H9 (cell line): ENCODE data around the gene DYNC1I2. TPM values are rescaled to one million over a fixed set of nuclear protein-coding genes. Genes with fewer than 3 reads are reported as not detected.
"Not testable (repeated sequence)": the region's sequence is repeated elsewhere in the genome, so short reads cannot be mapped to it uniquely, and the experiment has no call there.

Experiments used
- DNase-seq: peaks from one replicate; pipeline ENCODE4 v3.0.0-alpha.2; 2017
- H2AFZ ChIP-seq: one replicate; pipeline ENCODE4 v1.6.1; 2013; ENCODE audit warnings: mild to moderate bottlenecking, low read length, control low read depth, moderate library complexity
- H2AK5ac ChIP-seq: 2 replicates; pipeline ENCODE4 v1.6.1; 2013; ENCODE audit warnings: low read length, control low read depth, mixed read lengths; ENCODE audit not compliant: insufficient read length
- H2BK120ac ChIP-seq: one replicate; pipeline ENCODE4 v1.6.1; 2013; ENCODE audit warnings: low read depth, mild to moderate bottlenecking, low read length, control low read depth, inconsistent platforms; ENCODE audit not compliant: poor library complexity, severe bottlenecking
- H2BK12ac ChIP-seq: 2 replicates; pipeline ENCODE4 v1.6.1; 2013; ENCODE audit warnings: low read length, control low read depth, mixed read lengths, low read depth; ENCODE audit not compliant: insufficient read length
- H2BK15ac ChIP-seq: 2 replicates; pipeline ENCODE4 v1.6.1; 2013; ENCODE audit warnings: low read depth, low read length, control low read depth
- H2BK20ac ChIP-seq: one replicate; pipeline ENCODE4 v1.6.1; 2013; ENCODE audit warnings: low read depth, mild to moderate bottlenecking, low read length, control low read depth, inconsistent platforms; ENCODE audit not compliant: poor library complexity, severe bottlenecking
- H2BK5ac ChIP-seq: 2 replicates; pipeline ENCODE4 v1.6.1; 2013; ENCODE audit warnings: low read length, control low read depth, mixed read lengths; ENCODE audit not compliant: insufficient read length
- H3K14ac ChIP-seq: 2 replicates; pipeline ENCODE4 v1.6.1; 2013; ENCODE audit warnings: low read length, control low read depth; ENCODE audit not compliant: insufficient read depth
- H3K18ac ChIP-seq: 2 replicates; pipeline ENCODE4 v1.6.1; 2013; ENCODE audit warnings: low read depth, mild to moderate bottlenecking, mixed read lengths, low read length, control low read depth; ENCODE audit not compliant: insufficient read length
- H3K23ac ChIP-seq: 2 replicates; pipeline ENCODE4 v1.6.1; 2013; ENCODE audit warnings: low read length, control low read depth, mixed read lengths, low read depth; ENCODE audit not compliant: insufficient read length
- H3K23me2 ChIP-seq: 2 replicates; pipeline ENCODE4 v1.6.1; 2013; ENCODE audit warnings: low read depth, mild to moderate bottlenecking, mixed read lengths, low read length, control low read depth; ENCODE audit not compliant: insufficient read length, poor library complexity, severe bottlenecking
- H3K27ac ChIP-seq: 2 replicates; pipeline ENCODE4 v1.5.1; 2013; ENCODE audit warnings: low read length, control low read depth, mixed read lengths, low read depth; ENCODE audit not compliant: insufficient read length
- H3K27me3 ChIP-seq: 2 replicates; pipeline ENCODE4 v1.6.1; 2013; ENCODE audit warnings: low read length, control low read depth, inconsistent platforms; ENCODE audit not compliant: insufficient read depth
- H3K4ac ChIP-seq: 2 replicates; pipeline ENCODE4 v1.6.1; 2013; ENCODE audit warnings: low read depth, mild to moderate bottlenecking, control low read depth, inconsistent platforms, low read length, moderate library complexity
- H3K4me1 ChIP-seq: 2 replicates; pipeline ENCODE4 v1.6.1; 2013; ENCODE audit warnings: low read length, control low read depth, inconsistent platforms; ENCODE audit not compliant: insufficient read depth
- H3K4me2 ChIP-seq: 2 replicates; pipeline ENCODE4 v1.6.1; 2013; ENCODE audit warnings: low read length, control low read depth, mixed read lengths; ENCODE audit not compliant: insufficient read length, insufficient read depth
- H3K56ac ChIP-seq: 2 replicates; pipeline ENCODE4 v1.6.1; 2013; ENCODE audit warnings: low read depth, mild to moderate bottlenecking, mixed read lengths, low read length, control low read depth; ENCODE audit not compliant: insufficient read length
- H3K79me1 ChIP-seq: 2 replicates; pipeline ENCODE4 v1.6.1; 2013; ENCODE audit warnings: low read depth, mild to moderate bottlenecking, moderate library complexity, low read length, control low read depth, inconsistent platforms; ENCODE audit not compliant: insufficient read depth, poor library complexity, severe bottlenecking
- H3K79me2 ChIP-seq: 2 replicates; pipeline ENCODE4 v1.6.1; 2013; ENCODE audit warnings: low read length, control low read depth, inconsistent platforms; ENCODE audit not compliant: insufficient read depth
- H3K9ac ChIP-seq: 2 replicates; pipeline ENCODE4 v1.6.1; 2013; ENCODE audit warnings: low read length, control low read depth, mixed read lengths; ENCODE audit not compliant: insufficient read length; ENCODE audit errors: extremely low read depth
- H3K9me3 ChIP-seq: one replicate; pipeline ENCODE4 v1.6.1; 2013; ENCODE audit warnings: low read depth, low read length, inconsistent platforms; ENCODE audit not compliant: control insufficient read depth
- H3T11ph ChIP-seq: one replicate; pipeline ENCODE4 v1.6.1; 2013; ENCODE audit warnings: mild to moderate bottlenecking, low read length, control low read depth, inconsistent platforms
- H4K20me1 ChIP-seq: one replicate; pipeline ENCODE4 v1.6.1; 2013; ENCODE audit not compliant: control insufficient read depth, insufficient read length, insufficient read depth
- H4K5ac ChIP-seq: 2 replicates; pipeline ENCODE4 v1.6.1; 2013; ENCODE audit warnings: low read depth, mild to moderate bottlenecking, mixed read lengths, low read length, control low read depth; ENCODE audit not compliant: insufficient read length
- H4K8ac ChIP-seq: replicated peaks from 2 replicates; pipeline ENCODE4 v1.6.1; 2013; ENCODE audit warnings: low read length, control low read depth, mixed read lengths, low read depth; ENCODE audit not compliant: insufficient read length
- H4K91ac ChIP-seq: 2 replicates; pipeline ENCODE4 v1.6.1; 2013; ENCODE audit warnings: low read depth, mild to moderate bottlenecking, moderate library complexity, mixed read lengths, low read length, control low read depth; ENCODE audit not compliant: insufficient read length
- H3K27ac Mint-ChIP-seq, 3 experiments: 2 replicates in 2 of 3; 3 replicates in 1 of 3; pipeline ENCODE4 v1.8.0; 2020 to 2021; ENCODE audit warnings: mixed read lengths in 3 of 3, mild to moderate bottlenecking in 1 of 3, moderate library complexity in 1 of 3
- H3K27me3 Mint-ChIP-seq: 2 replicates; pipeline ENCODE4 v1.8.0; 2021; ENCODE audit warnings: low read depth, mild to moderate bottlenecking, moderate library complexity, mixed read lengths
- H3K36me3 Mint-ChIP-seq, 3 experiments: 2 replicates in 2 of 3; 3 replicates in 1 of 3; pipeline ENCODE4 v1.8.0; 2020 to 2021; ENCODE audit warnings: low read depth in 3 of 3, mixed read lengths in 3 of 3; ENCODE audit not compliant: insufficient read depth in 1 of 3
- H3K4me1 Mint-ChIP-seq, 2 experiments: 2 replicates each; pipeline ENCODE4 v1.8.0; 2020; ENCODE audit warnings: mixed read lengths in 2 of 2
- H3K4me3 Mint-ChIP-seq, 2 experiments: 2 replicates in 1 of 2; 3 replicates in 1 of 2; pipeline ENCODE4 v1.8.0; 2020 to 2021; ENCODE audit warnings: mild to moderate bottlenecking in 2 of 2, mixed read lengths in 2 of 2, moderate library complexity in 1 of 2
- H3K9me3 Mint-ChIP-seq, 2 experiments: 2 replicates in 1 of 2; 3 replicates in 1 of 2; pipeline ENCODE4 v1.8.0; 2020; ENCODE audit warnings: mild to moderate bottlenecking in 2 of 2, mixed read lengths in 2 of 2, moderate library complexity in 1 of 2
- CTCF ChIP-seq: fragments of 200-600 bp; sonication (generic); conservative IDR thresholded peaks from 3 replicates; pipeline ENCODE4 v1.8.0; 2021; ENCODE audit warnings: antibody characterized with exemption, mild to moderate bottlenecking
- WGBS: extraction: QIAGEN DNeasy Blood & Tissue Kit; methylation state at CpG from one replicate; pipeline ENCODE4 v1.1.7; 2013; ENCODE audit warnings: missing lambda C conversion rate, low lambda C conversion rate, mixed read lengths; ENCODE audit not compliant: insufficient read length; ENCODE audit errors: extremely low coverage; 5-methylcytosine and 5-hydroxymethylcytosine counted together
- total RNA-seq: library from RNA; stranded (reverse); gene quantifications from 2 replicates; pipeline ENCODE4 v1.2.1, GENCODE V29; 2021

DYNC1I2 gene
- total RNA-seq, 1 experiment from 2014 or later, result 73.4 TPM

GRCh38 chr2:171754254-171754939 lies 67.1 kb downstream of the DYNC1I2 start:
- no peak overlapping the region for H3K18ac ChIP-seq
- no peak overlapping the region for H2BK12ac ChIP-seq
- no peak overlapping the region for H3K9ac ChIP-seq
- no peak for DNase-seq
- no peak overlapping the region for H2BK15ac ChIP-seq
- H3K27ac ChIP-seq, result no peak overlapping the region
- H3K27me3 Mint-ChIP-seq, result no peaks in the 10 kb centered on the region
- H3K4me2 ChIP-seq, result no peak overlapping the region
- no peak overlapping the region for H2AK5ac ChIP-seq
- no peak for TF ChIP-seq CTCF
- no peak overlapping the region for H2BK20ac ChIP-seq
- no peaks in the 10 kb centered on the region for H3K27me3 ChIP-seq
- H2BK120ac ChIP-seq, result no peak overlapping the region
- no peak overlapping the region for H3K56ac ChIP-seq
- H3K27ac Mint-ChIP-seq, result no peak overlapping the region
- H3K4me1 Mint-ChIP-seq, result no peaks in the 10 kb centered on the region
- no peak overlapping the region for H3K4me3 Mint-ChIP-seq
- no peak overlapping the region for H3T11ph ChIP-seq
- no peak overlapping the region for H4K8ac ChIP-seq
- no peak overlapping the region for H4K5ac ChIP-seq
- H4K91ac ChIP-seq, result no peak overlapping the region
- H2AFZ ChIP-seq, result no peak overlapping the region
- WGBS, result no CpG with 5 or more reads among the region's 1 CpG
- no peak overlapping the region for H2BK5ac ChIP-seq
- no peaks in the 10 kb centered on the region for H3K9me3 ChIP-seq
- no peak overlapping the region for H3K4ac ChIP-seq
- H3K14ac ChIP-seq, result no peak overlapping the region
- no peaks in the 10 kb centered on the region for H4K20me1 ChIP-seq
- H3K9me3 Mint-ChIP-seq, result peaks cover 0 to 3% of the 10 kb centered on the region in 2 experiments; a peak in 1 of 5 replicates
- H3K79me1 ChIP-seq, result no peaks in the 10 kb centered on the region
- no peaks in the 10 kb centered on the region for H3K79me2 ChIP-seq
- H3K4me1 ChIP-seq, result no peaks in the 10 kb centered on the region
- peaks cover 6 to 28% (median 9%) of the 10 kb centered on the region in 3 experiments; a peak in 6 of 7 replicates for H3K36me3 Mint-ChIP-seq
- no peaks in the 10 kb centered on the region for H3K23me2 ChIP-seq
- no peak overlapping the region for H3K23ac ChIP-seq

- DNase-seq, H3K27ac Mint-ChIP-seq, H4K8ac ChIP-seq, H2BK20ac ChIP-seq, H4K5ac ChIP-seq, H3K4me1 ChIP-seq, H2BK120ac ChIP-seq, H3K56ac ChIP-seq, H3K18ac ChIP-seq, H3K79me1 ChIP-seq, H3K79me2 ChIP-seq, H3K27me3 ChIP-seq, H2BK15ac ChIP-seq, H2AFZ ChIP-seq, H3K27me3 Mint-ChIP-seq, H3K23me2 ChIP-seq, H2BK12ac ChIP-seq, H4K20me1 ChIP-seq, H3K14ac ChIP-seq, H3K4me2 ChIP-seq, H3K9me3 ChIP-seq, H4K91ac ChIP-seq, H3K23ac ChIP-seq, H3K27ac ChIP-seq, H3T11ph ChIP-seq, H3K4ac ChIP-seq, H2AK5ac ChIP-seq, H3K4me3 Mint-ChIP-seq, H3K9ac ChIP-seq, H3K9me3 Mint-ChIP-seq, H2BK5ac ChIP-seq: not testable (repeated sequence)
- peaks cover 8 to 11% of the 10 kb centered on the region in 2 experiments for H3K4me1 Mint-ChIP-seq
- WGBS, result no CpG with 5 or more reads among the region's 1 CpG
- H3K36me3 Mint-ChIP-seq, result peaks cover 23 to 46% (median 31%) of the 10 kb centered on the region in 3 experiments
Measured at GRCh38 chr2:171758762-171759161, 71.5 kb downstream of the DYNC1I2 start.
